ENCODE results near the gene DPEP2NB.
A peak's percentile ranks its signal among the peaks of the same experiment; 100 is the strongest.
"Not testable (repeated sequence)": the region's sequence is repeated elsewhere in the genome, so short reads cannot be mapped to it uniquely, and the experiment has no call there.

Gene DPEP2NB

GRCh38 chr16:67982011-67982696 lies 33.6 kb downstream of the DPEP2NB start:
- no peak for DNase-seq (ENCODE audit: low read depth, low spot score)

GRCh38 chr16:67979955-67980678 lies 35.6 kb downstream of the DPEP2NB start, which contains the start of gene DPEP3:
Gene DPEP3 (minus strand): TSS chr16:67980499. CDS start chr16:67980380, 119 bp downstream.
- DNase-seq (ENCODE audit: low read depth, low spot score): no peak

- no peak for DNase-seq (ENCODE audit: low read depth, low spot score)
Observed at GRCh38 chr16:67977469-67978227, 38.1 kb downstream of the DPEP2NB start.

- no peak for DNase-seq (ENCODE audit: low read depth, low spot score)
Observed at GRCh38 chr16:67977005-67977404, 38.7 kb downstream of the DPEP2NB start.

GRCh38 chr16:67976205-67976604 lies 39.5 kb downstream of the DPEP2NB start:
- DNase-seq (ENCODE audit: low read depth, low spot score): no peak

- DNase-seq (ENCODE audit: low read depth, low spot score): no peak
Observed at GRCh38 chr16:67975321-67976105, 40.2 kb downstream of the DPEP2NB start.

- not testable (repeated sequence) for DNase-seq (ENCODE audit: low read depth, low spot score)
Observed at GRCh38 chr16:67972285-67972684, 43.4 kb downstream of the DPEP2NB start.

- no peak for DNase-seq (ENCODE audit: low read depth, low spot score)
Observed at GRCh38 chr16:67971111-67971510, 44.6 kb downstream of the DPEP2NB start.

- no peak for DNase-seq (ENCODE audit: low read depth, low spot score)
Observed at GRCh38 chr16:67969254-67970039, 46.3 kb downstream of the DPEP2NB start.

GRCh38 chr16:67968400-67969253 lies 47.1 kb downstream of the DPEP2NB start, which contains the start of gene SLC12A4:
Gene SLC12A4 (minus strand): TSS chr16:67968637. CDS start chr16:67968553, 84 bp downstream.
- DNase-seq (ENCODE audit: low read depth, low spot score): peak; percentile 94

GRCh38 chr16:67967958-67968399 lies 47.7 kb downstream of the DPEP2NB start:
- peak; percentile 68 for DNase-seq (ENCODE audit: low read depth, low spot score)

GRCh38 chr16:67967183-67967957 lies 48.3 kb downstream of the DPEP2NB start:
- peak; percentile 26 for DNase-seq (ENCODE audit: low read depth, low spot score)

- DNase-seq (ENCODE audit: low read depth, low spot score): peak; percentile 48
Observed at GRCh38 chr16:67966549-67967182, 49.0 kb downstream of the DPEP2NB start.

- DNase-seq (ENCODE audit: low read depth, low spot score): peak; percentile 65
Observed at GRCh38 chr16:67965668-67966548, 49.8 kb downstream of the DPEP2NB start.

GRCh38 chr16:67964477-67965131 lies 51.1 kb downstream of the DPEP2NB start:
- DNase-seq (ENCODE audit: low read depth, low spot score): no peak

GRCh38 chr16:67963662-67964321 lies 51.9 kb downstream of the DPEP2NB start:
- no peak for DNase-seq (ENCODE audit: low read depth, low spot score)
